Adipose tissue (tissue), 3 donors: ENCODE results near the gene ZNF525. TPM values are rescaled to one million over a fixed set of nuclear protein-coding genes. Genes with fewer than 3 reads are reported as not detected.
"Not testable (repeated sequence)": the region's sequence is repeated elsewhere in the genome, so short reads cannot be mapped to it uniquely, and the experiment has no call there.

Experiments used
- H3K27ac ChIP-seq: one replicate; pipeline ENCODE4 v1.5.1; 2013; ENCODE audit warnings: low read depth, low read length
- WGBS, 3 donors: extraction: QIAGEN DNeasy Blood & Tissue Kit; methylation state at CpG; one replicate each; pipeline ENCODE4 v1.1.7; 2013; 5-methylcytosine and 5-hydroxymethylcytosine counted together
- polyA plus RNA-seq, 3 donors: library from polyadenylated mRNA; stranded (reverse); fragments of 200-250 nt; gene quantifications; one replicate each; pipeline ENCODE4 v1.2.3, GENCODE V29; 2013
- donor health status: healthy with polysubstance abuse.
- donor health status: Bipolar disorder and iron deficiency.
- donor health status: healthy.

The ZNF525 gene
- polyA plus RNA-seq = 1 to 10 TPM; 1.8 to 3.9 (median 2.0) TPM

DNA sequence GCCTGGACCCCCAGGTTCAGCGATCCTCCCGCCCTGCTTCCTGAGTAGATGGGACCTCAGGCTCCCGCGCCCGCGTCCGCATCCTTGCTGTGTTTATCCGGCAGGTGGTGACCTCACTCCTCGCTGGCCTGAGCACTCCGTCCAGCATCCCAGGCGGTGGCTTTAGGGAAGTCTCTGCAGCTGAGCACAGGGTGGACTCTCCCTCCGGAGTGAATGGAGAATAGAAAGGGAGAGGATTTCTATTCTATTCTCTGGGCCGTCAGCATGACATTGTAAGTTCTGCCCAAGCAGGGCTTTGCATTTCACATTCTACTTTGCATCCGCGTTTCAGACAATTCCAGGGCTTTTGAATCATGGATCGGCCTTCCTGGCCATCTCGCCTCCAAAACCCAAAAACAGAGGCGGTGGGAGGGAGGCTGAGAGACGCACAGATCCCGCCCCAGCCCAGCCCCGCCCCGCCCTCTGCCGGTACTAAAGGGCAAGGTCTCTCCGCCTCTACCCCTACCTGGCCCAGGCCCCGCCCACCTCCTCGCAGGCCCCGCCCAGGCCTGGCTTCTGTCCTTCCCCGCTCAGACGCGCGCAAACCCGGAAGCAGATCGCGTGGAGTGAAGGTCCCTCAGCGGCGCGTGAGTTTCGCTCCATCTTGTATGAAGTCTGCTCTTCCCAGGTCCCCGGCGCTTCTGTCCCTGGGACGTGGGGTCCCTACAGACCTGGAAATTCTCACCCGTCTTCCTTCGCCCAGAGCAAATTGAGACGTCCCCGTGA lies at the start of gene ZNF525:
Gene ZNF525, plus strand, starts transcription at position 572 of the 765 bp plus-strand sequence. CDS start 6,577 bp downstream, outside the sequence.
- 0 to 1% (median 1%) methylated on average over 45 of the region's 45 CpGs for WGBS, 3 donors
- no peak within 1 kb of the TSS for H3K27ac ChIP-seq

DNA sequence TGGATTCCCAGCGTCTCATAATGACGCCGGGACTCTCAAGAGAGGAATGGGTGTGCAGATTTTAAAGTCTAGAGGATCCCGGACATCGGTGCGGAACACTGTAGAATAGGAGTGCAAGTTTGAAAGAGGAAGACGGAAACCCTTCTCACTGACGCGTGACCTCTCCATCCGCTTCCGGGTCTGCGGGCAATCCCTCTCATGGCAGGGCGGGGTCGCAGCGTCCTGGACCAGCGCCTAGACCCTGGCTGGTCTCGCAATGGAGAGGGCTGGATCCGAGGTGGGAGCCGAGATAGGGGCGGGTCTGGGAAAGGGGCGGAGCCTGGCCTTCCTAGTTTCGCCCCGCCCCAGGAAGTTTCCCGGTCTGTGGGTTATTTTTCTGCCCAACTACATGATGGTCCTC lies 36.5 kb upstream of the ZNF525 start:
- 20 to 28% (median 22%) methylated on average over 24 of the region's 24 CpGs for WGBS, 3 donors

DNA sequence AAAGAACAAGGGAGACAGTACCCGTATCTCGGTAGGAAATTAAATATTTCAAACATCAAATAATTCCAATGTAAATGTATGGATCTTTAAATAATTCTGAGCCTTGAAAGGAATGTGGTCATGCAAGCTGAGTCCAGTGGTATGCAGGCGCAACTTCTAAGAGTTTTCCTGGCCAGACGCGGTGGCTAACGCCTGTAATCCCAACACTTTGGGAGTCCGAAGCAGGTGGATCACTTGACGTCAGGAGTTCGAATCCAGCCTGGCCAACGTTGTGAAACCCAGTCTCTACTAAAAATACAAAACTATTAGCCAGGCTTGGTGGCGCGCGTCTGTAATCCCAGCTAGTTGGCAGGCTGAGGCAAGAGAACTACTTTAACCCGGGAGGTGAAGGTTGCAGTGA lies 33.0 kb upstream of the ZNF525 start:
- H3K27ac ChIP-seq = no peak overlapping the region
- WGBS, 3 donors = 59 to 82% (median 60%) methylated on average over 14 of the region's 14 CpGs

More for the DNA sequence above, 36.5 kb upstream of the ZNF525 start:
- no peak overlapping the region for H3K27ac ChIP-seq

DNA sequence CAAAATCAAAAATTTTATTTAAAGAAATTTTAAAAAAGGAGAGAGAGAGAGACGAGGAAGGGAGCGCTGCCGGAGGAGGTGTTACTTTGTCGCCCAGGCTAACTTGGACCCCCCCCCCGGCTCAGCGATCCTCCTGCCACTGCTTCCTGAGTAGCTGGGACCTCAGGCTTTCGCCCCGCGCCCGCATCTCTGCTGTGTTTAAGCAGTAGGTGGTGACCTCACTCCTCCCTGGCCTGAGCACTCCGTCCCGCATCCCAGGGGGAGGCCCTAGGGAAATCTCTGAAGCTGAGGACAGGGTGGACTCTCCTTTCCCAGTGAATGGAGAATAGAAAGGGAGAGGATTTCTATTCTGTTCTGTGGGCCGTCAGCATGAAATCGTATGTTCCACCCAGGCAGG lies 32.4 kb upstream of the ZNF525 start:
- WGBS, 3 donors = 0 to 1% (median 0%) methylated on average over 13 to 14 of the region's 14 CpGs
- H3K27ac ChIP-seq = no peak overlapping the region

DNA sequence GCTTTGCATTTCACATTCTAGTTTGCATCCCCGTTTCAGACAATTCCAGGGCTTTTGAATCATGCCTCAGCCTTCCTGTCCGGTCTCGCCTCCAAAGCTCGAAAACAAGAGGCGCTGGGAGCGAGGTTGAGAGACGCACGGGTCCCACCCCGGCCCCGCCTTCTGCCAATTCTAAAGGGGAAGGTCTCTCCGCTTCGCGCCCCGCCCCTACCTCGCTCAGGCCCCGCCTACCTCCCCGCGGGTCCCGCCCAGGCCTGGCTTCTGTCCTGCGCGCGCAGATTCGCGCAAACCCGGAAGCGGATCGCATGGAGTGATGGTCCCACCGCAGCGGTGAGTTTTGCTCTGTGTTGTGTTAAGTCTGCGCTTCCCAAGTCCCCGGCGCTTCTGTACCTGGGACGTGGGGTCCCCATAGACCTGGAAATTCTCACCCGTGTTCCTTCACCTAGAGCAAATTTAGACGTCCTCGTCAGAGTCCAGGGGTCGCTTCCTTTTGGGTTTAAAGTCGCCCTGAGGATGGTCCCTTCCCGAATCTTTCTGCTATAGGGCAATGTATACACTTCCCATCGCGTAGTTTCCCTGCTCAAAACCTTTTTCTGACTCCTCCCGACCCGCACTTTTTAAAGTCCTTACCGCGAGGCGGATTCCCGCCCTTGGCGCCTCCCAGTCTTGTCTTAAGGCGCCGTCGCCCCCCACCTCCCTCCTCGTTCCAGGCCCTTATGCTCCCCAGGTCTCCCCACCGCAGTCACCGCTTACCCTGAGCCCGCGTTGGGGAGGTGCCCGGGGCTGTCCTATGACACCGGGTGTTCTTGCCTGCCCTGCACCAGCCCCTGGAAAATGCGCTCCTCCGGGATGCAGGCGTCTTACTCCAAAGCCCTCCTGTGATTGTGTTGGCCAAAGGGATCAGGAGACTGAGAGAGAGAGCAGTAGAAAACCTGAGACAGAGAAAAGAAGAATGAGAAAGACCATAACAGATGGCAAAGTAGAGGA lies 31.7 kb upstream of the ZNF525 start, which contains the start of gene ZNF845:
Gene ZNF845, plus strand, starts transcription at position 287 of the 987 bp plus-strand sequence. CDS start 7,559 bp downstream, outside the sequence.
- 0 to 1% (median 0%) methylated on average over 61 of the region's 61 CpGs for WGBS, 3 donors
- H3K27ac ChIP-seq = no peak within 1 kb of the TSS

DNA sequence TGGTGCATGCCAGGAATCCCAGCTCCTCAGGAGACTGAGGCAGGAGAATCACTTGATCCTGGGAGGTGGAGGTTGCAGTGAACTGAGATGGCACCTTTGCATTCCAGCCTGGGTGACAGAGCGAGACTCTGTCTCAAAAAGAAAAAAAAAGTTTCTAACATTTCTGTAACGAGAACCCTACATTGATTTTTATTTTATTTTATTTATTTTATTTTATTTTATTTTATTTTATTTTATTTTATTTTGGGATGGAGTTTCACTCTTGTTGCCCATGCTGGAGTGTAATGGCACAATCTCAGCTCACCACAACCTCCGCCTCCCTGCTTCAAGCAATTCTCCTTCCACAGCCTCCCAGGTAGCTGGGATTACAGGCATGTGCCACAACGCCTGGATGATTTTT lies 21.1 kb upstream of the ZNF525 start:
- WGBS, 3 donors = 96 to 100% (median 97%) methylated on average over 4 of the region's 4 CpGs

DNA sequence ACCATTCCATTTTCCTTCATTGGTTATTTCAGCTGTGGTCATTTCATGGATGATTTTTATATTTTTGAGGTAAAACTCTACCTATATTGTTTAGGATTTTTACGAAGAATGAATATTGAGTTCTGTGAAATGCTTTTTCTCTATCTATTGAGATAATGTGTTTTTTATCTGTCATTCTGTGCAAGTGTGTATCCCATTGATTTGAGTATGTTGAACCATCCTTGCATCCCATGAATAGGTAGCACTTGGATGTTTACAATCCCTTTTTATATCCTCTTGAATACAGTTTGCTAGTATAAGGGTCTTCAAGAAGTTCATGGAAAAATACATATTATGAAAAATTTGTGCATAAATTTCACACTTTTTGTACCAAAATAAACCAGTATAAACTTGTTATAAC lies 9.8 kb upstream of the ZNF525 start:
- H3K27ac ChIP-seq = no peak overlapping the region
- 97 to 100% (median 99%) methylated on average over 1 of the region's 1 CpG for WGBS, 3 donors

More for the DNA sequence above, 21.1 kb upstream of the ZNF525 start:
- H3K27ac ChIP-seq = not testable (repeated sequence)

DNA sequence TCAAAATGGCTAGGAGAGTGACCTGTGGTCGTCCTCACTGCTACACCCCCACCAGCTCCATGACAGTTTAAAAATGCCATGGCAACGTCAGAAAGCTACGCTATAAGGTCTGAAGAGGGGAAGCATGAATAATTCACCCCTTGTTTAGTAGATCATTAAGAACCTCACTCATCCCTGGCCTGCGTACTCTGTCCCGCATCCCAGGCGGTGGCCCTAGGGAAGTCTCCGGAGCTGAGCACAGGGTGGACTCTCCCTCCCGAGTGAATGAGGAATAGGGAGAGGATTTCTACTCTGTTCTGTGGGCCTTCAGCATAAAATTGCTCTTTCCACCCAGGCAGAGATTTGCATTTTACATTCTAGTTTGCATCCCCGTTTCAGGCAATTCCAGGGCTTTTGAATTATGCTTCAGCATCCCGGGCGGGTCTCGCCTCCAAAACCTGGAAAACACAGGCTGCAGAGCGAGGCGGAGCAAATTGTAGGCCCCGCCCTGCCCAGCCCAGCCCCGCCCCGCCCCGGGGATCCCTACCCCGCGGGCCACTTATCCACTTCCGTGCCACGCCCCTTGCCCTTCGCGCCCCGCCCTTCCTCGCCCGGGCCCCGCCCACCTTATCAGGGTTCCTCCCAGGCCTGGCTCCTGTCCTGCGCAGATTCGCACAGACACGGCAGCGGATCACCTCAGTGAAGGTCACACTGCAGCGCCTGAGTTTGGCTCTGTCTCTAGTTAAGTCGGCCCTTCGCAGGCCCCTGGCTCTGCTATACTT lies 7.5 kb upstream of the ZNF525 start:
- 60 to 64% (median 62%) methylated on average over 35 of the region's 35 CpGs for WGBS, 3 donors
- H3K27ac ChIP-seq = no peak overlapping the region

DNA sequence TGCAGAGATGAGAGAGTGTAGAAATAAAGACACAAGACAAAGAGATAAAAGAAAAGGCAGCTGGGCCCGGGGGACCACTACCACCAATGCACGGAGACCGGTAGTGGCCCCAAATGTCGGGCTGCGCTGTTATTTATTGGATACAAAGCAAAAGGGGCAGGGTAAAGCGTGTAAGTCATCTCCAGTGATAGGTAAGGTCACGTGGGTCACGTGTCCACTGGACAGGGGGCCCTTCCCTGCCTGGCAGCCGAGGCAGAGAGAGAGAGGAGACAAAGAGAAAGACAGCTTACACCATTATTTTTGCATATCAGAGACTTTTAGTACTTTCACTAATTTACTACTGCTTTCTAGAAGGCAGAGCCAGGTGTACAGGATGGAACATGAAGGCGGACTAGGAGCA lies 5.4 kb upstream of the ZNF525 start:
- 63 to 93% (median 87%) methylated on average over 3 to 10 of the region's 10 CpGs for WGBS, 3 donors
- H3K27ac ChIP-seq = not testable (repeated sequence)

DNA sequence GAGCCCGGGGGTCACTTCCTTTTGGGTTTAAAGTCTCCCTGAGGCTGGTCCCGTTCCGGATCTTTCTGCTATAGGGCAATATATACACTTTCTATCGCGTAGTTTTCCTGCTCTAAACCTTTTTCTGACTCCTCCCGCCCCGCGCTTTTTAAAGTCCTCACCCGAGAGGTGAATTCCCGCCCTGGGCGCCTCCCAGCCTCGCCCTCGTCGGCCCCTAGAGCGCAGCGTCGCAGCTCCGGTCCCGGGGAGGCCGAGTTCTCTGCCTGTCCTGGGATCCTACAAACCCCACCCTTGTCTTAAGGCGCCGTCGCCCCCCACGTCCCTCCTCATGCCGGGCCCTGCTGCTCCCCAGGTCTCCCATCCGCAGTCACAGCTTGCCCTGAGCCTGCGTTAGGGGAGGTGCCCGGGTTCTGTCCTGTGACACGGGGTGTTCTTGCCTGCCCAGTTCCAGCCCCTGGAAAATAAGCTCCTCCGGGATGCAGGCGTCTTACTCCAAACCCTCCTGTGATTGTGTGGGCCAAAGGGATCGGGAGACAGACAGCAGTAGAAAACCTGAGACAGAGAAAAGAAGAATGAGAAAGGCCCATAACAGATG lies 491 bp downstream of the ZNF525 start:
- WGBS, 3 donors = 0 to 1% (median 1%) methylated on average over 20 to 32 of the region's 32 CpGs
- no peak overlapping the region for H3K27ac ChIP-seq

DNA sequence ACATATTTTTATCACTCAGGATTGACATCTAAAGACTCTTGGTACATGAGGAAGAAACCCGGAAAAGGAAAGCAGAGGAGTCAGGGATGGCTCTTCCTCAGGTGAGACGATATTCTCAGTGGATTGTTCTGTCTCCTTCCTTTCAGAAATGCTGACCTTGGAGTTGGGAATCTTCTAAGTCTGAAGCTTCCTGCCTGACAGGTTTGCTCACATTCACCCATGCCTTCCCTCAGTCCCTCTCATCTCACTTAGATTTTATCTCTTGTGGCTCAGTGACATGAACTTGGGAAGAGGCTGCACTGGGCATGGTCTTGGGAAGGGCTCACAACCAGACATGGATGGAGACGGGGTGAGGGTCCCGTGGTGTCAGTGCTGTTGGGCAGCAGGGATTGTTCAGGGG lies 6.7 kb downstream of the ZNF525 start:
- WGBS, 3 donors = 90 to 93% (median 92%) methylated on average over 4 of the region's 4 CpGs
- H3K27ac ChIP-seq = no peak overlapping the region

DNA sequence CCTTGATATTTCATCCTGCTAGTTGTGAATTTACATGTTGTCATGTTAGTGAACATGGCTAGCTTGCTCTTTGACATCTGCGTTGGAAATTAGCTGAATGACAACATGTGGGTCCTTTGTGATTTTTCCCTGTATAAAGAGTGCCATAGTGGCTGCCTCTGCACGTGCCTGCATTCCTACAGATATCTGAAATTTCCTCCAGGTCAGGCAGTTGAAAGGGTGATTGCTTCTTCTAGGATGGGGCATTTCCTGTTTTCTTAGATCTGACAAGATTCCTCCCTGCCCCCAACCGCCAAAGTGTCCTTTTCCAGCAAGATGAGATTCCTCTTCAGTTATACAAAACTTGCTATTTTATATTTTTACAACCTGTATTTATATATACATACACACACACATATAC lies 8.8 kb downstream of the ZNF525 start:
- H3K27ac ChIP-seq = no peak overlapping the region
- WGBS, 3 donors = 54 to 74% (median 71%) methylated on average over 3 of the region's 3 CpGs

DNA sequence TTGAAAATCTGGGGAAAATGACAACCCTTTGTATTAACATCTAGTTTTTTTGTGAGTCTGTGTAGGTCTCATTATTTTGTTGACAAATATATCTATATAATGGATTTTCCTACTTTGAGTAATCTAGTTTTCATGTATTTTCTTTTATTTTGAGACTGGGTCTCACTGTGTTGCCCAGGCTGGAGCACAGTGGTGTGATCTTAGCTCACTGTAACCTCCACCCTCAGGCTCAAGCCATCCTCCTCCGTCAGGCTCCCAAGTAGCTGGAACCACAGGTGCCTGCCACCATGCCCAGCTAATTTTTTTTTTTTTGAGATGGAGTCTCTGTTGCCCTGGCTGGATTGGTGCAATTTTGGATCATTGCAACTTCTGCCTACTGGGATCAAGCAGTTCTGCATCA lies 9.2 kb downstream of the ZNF525 start:
- 88 to 100% (median 93%) methylated on average over 1 of the region's 1 CpG for WGBS, 3 donors
- no peak overlapping the region for H3K27ac ChIP-seq

DNA sequence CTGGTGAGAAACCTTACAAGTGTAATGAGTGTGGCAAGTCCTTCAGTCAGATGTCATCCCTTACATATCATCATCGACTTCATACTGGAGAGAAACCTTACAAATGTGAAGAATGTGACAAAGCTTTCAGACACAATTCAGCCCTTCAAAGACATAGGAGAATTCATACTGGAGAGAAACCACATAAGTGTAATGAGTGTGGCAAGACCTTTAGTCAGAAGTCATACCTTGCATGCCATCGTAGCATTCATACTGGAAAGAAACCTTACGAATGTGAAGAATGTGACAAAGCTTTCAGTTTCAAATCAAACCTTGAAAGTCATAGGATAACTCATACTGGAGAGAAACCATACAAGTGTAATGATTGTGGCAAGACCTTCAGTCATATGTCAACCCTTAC lies 15.9 kb downstream of the ZNF525 start:
- no peak overlapping the region for H3K27ac ChIP-seq
- WGBS, 3 donors = 96 to 99% (median 97%) methylated on average over 3 of the region's 3 CpGs

DNA sequence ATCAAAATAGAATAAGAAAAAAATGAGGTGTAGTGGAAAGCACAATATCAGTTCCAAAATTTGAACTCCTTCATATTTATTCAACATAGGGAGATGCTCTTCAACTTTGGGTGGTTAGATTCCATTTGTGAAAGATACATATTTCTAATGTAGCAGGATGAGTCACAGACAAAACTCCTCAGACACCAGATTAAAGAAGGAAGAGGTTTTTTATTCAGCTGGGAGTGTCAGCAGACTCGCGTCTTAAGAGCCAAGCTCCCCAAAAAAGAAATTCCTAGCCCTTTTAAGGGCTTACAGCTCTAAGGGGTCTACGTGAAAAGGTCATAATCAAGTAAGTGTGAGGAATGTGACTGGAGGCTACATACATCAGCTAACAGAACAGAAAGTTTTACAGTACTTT lies 22.7 kb downstream of the ZNF525 start:
- no peak overlapping the region for H3K27ac ChIP-seq
- 57 to 83% (median 72%) methylated on average over 3 of the region's 3 CpGs for WGBS, 3 donors

DNA sequence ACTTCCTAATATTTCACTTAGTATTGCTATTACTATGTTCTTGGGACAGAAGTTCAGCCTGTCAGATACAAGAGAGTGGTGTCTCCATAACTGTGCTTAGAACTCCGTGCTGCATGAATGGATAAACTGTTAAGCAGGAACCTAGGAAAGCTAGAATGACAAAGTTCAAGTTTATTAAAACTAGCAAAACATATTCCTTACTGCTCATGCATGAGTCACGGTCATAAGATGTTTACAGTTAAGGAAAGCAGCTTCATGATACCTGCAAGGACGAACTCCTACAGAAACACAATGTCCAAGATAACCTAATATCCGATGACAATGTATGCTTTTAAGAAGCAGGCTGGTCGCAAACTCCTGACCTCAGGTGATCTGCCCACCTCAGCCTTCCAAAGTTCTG lies 23.4 kb downstream of the ZNF525 start:
- no peak overlapping the region for H3K27ac ChIP-seq
- 90 to 96% (median 91%) methylated on average over 5 of the region's 5 CpGs for WGBS, 3 donors

DNA sequence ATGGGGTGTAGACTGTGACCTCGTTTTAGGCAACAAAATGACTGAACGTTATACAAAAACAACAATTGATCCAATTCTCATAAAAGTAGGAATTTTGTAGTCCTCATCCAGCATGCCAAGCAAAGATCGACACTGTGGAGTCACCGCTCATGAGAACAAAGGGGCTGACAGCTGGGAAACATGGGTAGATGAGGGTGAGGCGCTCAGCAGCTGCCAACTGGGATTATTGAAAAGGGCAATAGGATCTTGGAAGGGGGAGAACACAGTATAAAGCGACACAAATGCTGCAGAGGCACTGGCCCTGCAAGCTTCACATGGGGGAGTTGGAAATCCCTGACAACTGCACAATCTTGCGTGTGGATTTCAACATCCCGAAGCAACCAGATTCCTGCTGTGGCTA lies 24.1 kb downstream of the ZNF525 start:
- WGBS, 3 donors = 67 to 84% (median 78%) methylated on average over 8 of the region's 8 CpGs
- H3K27ac ChIP-seq = no peak overlapping the region

DNA sequence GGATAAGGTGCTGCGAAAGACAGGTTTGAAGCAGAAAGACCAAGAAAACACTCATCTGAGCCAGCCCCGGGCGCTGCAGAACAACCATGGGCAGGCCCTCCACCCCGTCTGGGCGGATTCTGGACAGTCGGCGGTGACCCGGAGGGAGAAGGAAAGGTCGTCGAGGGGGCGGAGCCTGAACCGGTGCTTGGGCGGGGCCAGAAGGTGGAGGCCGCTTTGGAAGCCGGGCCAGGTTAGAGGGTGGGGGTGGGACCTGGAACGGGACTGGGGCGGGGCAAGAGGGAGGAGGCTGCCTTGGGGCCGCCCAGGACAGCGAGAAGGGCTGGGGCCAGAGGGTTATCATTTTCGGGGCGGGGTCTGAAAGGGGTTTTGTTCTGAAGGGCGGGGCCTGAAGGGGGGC lies 24.5 kb downstream of the ZNF525 start:
- no peak overlapping the region for H3K27ac ChIP-seq
- 22 to 35% (median 35%) methylated on average over 22 of the region's 22 CpGs for WGBS, 3 donors
